MM.1S (cell line): Measurements from ENCODE around the gene DCST2.

Source experiments
- DNase-seq: peaks from one replicate; pipeline ENCODE4 v3.0.0-alpha.2; 2015
- H2AFZ ChIP-seq: fragments of 300-600 bp; sonication (generic); 2 replicates; pipeline ENCODE4 v1.6.0; 2016; ENCODE audit warnings: antibody characterized with exemption, low read length
- H3F3A ChIP-seq: fragments of 300-600 bp; sonication (generic); 2 replicates; pipeline ENCODE4 v1.6.1; 2016; ENCODE audit warnings: mild to moderate bottlenecking, antibody characterized with exemption, low read length, moderate library complexity, mixed read lengths; ENCODE audit not compliant: insufficient read depth
- H3K27ac ChIP-seq: fragments of 300-600 bp; sonication (generic); 2 replicates; pipeline ENCODE4 v1.5.1; 2016; ENCODE audit warnings: mild to moderate bottlenecking, low read length
- H3K27me3 ChIP-seq: fragments of 300-600 bp; sonication (generic); replicated peaks from 2 replicates; pipeline ENCODE4 v1.6.0; 2016; ENCODE audit warnings: low read length; ENCODE audit not compliant: insufficient read depth
- H3K36me3 ChIP-seq: fragments of 300-600 bp; sonication (generic); replicated peaks from 2 replicates; pipeline ENCODE4 v1.6.1; 2016; ENCODE audit warnings: mild to moderate bottlenecking, low read length, mixed read lengths; ENCODE audit not compliant: insufficient read depth
- H3K4me1 ChIP-seq: fragments of 300-600 bp; sonication (generic); 2 replicates; pipeline ENCODE4 v1.6.1; 2016; ENCODE audit warnings: low read length, mixed read lengths
- H3K4me2 ChIP-seq: fragments of 300-600 bp; sonication (generic); 2 replicates; pipeline ENCODE4 v1.6.0; 2016; ENCODE audit warnings: low read depth, low read length
- H3K4me3 ChIP-seq: fragments of 300-600 bp; sonication (generic); 2 replicates; pipeline ENCODE4 v1.5.1; 2016; ENCODE audit warnings: low read length, mixed read lengths
- H3K79me2 ChIP-seq: fragments of 300-600 bp; sonication (generic); 2 replicates; pipeline ENCODE4 v1.6.1; 2016; ENCODE audit warnings: mixed run types, low read length, mixed read lengths
- H3K9ac ChIP-seq: fragments of 300-600 bp; sonication (generic); 2 replicates; pipeline ENCODE4 v1.6.1; 2016; ENCODE audit warnings: low read length, mixed read lengths
- H3K9me2 ChIP-seq: fragments of 300-600 bp; sonication (generic); replicated peaks from 2 replicates; pipeline ENCODE4 v1.6.1; 2016; ENCODE audit warnings: mild to moderate bottlenecking, low read length, mixed read lengths; ENCODE audit not compliant: insufficient read depth
- H3K9me3 ChIP-seq: fragments of 300-600 bp; sonication (generic); replicated peaks from 2 replicates; pipeline ENCODE4 v1.6.1; 2016; ENCODE audit warnings: mild to moderate bottlenecking, low read length, mixed read lengths; ENCODE audit not compliant: insufficient read depth
- H4K20me1 ChIP-seq: fragments of 300-600 bp; sonication (generic); 2 replicates; pipeline ENCODE4 v1.6.1; 2016; ENCODE audit warnings: mild to moderate bottlenecking, low read length, moderate library complexity, mixed read lengths; ENCODE audit not compliant: insufficient read depth
- CTCF ChIP-seq: fragments of 300-600 bp; sonication (generic); IDR thresholded peaks from 2 replicates; pipeline ENCODE4 v1.5.1; 2016; ENCODE audit warnings: antibody characterized with exemption, low read length, mixed read lengths
- EZH2 ChIP-seq: fragments of 300-600 bp; sonication (generic); optimal IDR thresholded peaks from 2 replicates; pipeline ENCODE3; 2017; ENCODE audit warnings: low read depth, mild to moderate bottlenecking, antibody characterized with exemption, low read length, mixed read lengths
- EZH2phosphoT487 ChIP-seq: fragments of 300-600 bp; sonication (generic); IDR thresholded peaks from 2 replicates; pipeline ENCODE4 v1.6.1; 2018; ENCODE audit warnings: antibody characterized with exemption, low read length

DCST2 gene

GRCh38 chr1:155051342-155051776 is 17.8 kb upstream of the DCST2 start:
- H3K36me3 ChIP-seq, result no peaks in the 10 kb centered on the region
- no peak for DNase-seq
- no peaks in the 10 kb centered on the region for H3K27me3 ChIP-seq
- H3K27ac ChIP-seq, result peak overlapping the region; percentile 26; the same call in 1 of the 2 replicates
- peak overlapping the region; percentile 99 for H3K4me2 ChIP-seq
- peak overlapping the region; percentile 92 for H2AFZ ChIP-seq
- peak overlapping the region; percentile 84 for H3K9ac ChIP-seq
- no peaks in the 10 kb centered on the region for H3K9me2 ChIP-seq
- H3K79me2 ChIP-seq, result peaks cover 30% of the 10 kb centered on the region
- H3K9me3 ChIP-seq, result no peaks in the 10 kb centered on the region
- peaks cover 16% of the 10 kb centered on the region for H3K4me1 ChIP-seq
- H3F3A ChIP-seq, result peaks cover 14% of the 10 kb centered on the region
- TF ChIP-seq CTCF, result no peak
- TF ChIP-seq EZH2phosphoT487, result no peak
- no peaks in the 10 kb centered on the region for H4K20me1 ChIP-seq
- peak overlapping the region; percentile 97 for H3K4me3 ChIP-seq

GRCh38 chr1:155050560-155051341 is 17.2 kb upstream of the DCST2 start, which contains the start of gene ADAM15:
ADAM15 (plus strand) TSS chr1:155051316; CDS start chr1:155051387, 71 bp downstream.
- Histone ChIP-seq H3K9me2 (no peaks in the 10 kb centered on the region), H3K4me2 (peak within 1 kb of the TSS; percentile 99), H3K79me2 (peaks cover 30% of the 10 kb centered on the region), H3K27ac (peak within 1 kb of the TSS; percentile 55; the same call in 1 of the 2 replicates), H3K4me3 (peak within 1 kb of the TSS; percentile 97), H3K4me1 (peaks cover 16% of the 10 kb centered on the region), H3F3A (peaks cover 14% of the 10 kb centered on the region), H3K9ac (peak within 1 kb of the TSS; percentile 84), H4K20me1 (no peaks in the 10 kb centered on the region), H2AFZ (peak within 1 kb of the TSS; percentile 92), H3K36me3 (no peaks in the 10 kb centered on the region), H3K9me3 (no peaks in the 10 kb centered on the region), H3K27me3 (no peaks in the 10 kb centered on the region)
- DNase-seq, result peak; percentile 92
- TF ChIP-seq EZH2phosphoT487, result no peak
- TF ChIP-seq CTCF, result peak; percentile 100

GRCh38 chr1:155049651-155050559 is 16.3 kb upstream of the DCST2 start:
- Histone ChIP-seq H4K20me1 (no peaks in the 10 kb centered on the region), H3K9ac (peak overlapping the region; percentile 72; the same call in 1 of the 2 replicates), H3K4me3 (peak overlapping the region; percentile 91), H2AFZ (peak overlapping the region; percentile 91), H3K27ac (peak overlapping the region; percentile 55; the same call in 1 of the 2 replicates), H3K9me2 (no peaks in the 10 kb centered on the region), H3K4me2 (peak overlapping the region; percentile 93), H3K79me2 (peaks cover 30% of the 10 kb centered on the region), H3K9me3 (no peaks in the 10 kb centered on the region), H3K27me3 (no peaks in the 10 kb centered on the region), H3K4me1 (peaks cover 22% of the 10 kb centered on the region), H3K36me3 (no peaks in the 10 kb centered on the region), H3F3A (peaks cover 14% of the 10 kb centered on the region)
- TF ChIP-seq EZH2phosphoT487, result no peak
- TF ChIP-seq CTCF, result no peak
- TF ChIP-seq EZH2, result no peak
- DNase-seq, result no peak
